ENCODE data around the gene GABRR1.

The GABRR1 gene

GRCh38 chr6:89173634-89174033, 43.5 kb downstream of the GABRR1 start:
- H3K9ac ChIP-seq (ENCODE audit: low read length): no peak overlapping the region
- no peaks in the 10 kb centered on the region for H3K9me2 ChIP-seq (ENCODE audit: low read depth, low read length)
- no peaks in the 10 kb centered on the region for H3K4me1 ChIP-seq (ENCODE audit: insufficient read depth, low read length, severe bottlenecking)
- no peak overlapping the region for H3K4me2 ChIP-seq (ENCODE audit: low read length)
- H3K4me3 ChIP-seq (ENCODE audit: low read depth, low read length, poor library complexity, severe bottlenecking): no peak overlapping the region
- no peaks in the 10 kb centered on the region; the same call in 1 of the 2 replicates for H3K36me3 ChIP-seq (ENCODE audit: insufficient read depth, low read length)
- no peak overlapping the region for H2AFZ ChIP-seq (ENCODE audit: low read length)
- TF ChIP-seq CTCF (IDR thresholded peaks at IDR 0.05; ENCODE audit: low read length) (no peak), EZH2 (IDR thresholded peaks at IDR 0.05; ENCODE audit: borderline replicate concordance, low read length) (no peak)
- H3K27ac ChIP-seq (ENCODE audit: low read depth, low read length, poor library complexity, severe bottlenecking): no peak overlapping the region
- no peaks in the 10 kb centered on the region for H3K79me2 ChIP-seq (ENCODE audit: insufficient read depth, low read length)
- no peaks in the 10 kb centered on the region for H3K27me3 ChIP-seq (ENCODE audit: insufficient read depth, low read length)
- no peaks in the 10 kb centered on the region for H3F3A ChIP-seq (ENCODE audit: insufficient read depth, low read length)
- H3K9me3 ChIP-seq (ENCODE audit: low read length): no peaks in the 10 kb centered on the region
- H4K20me1 ChIP-seq (ENCODE audit: insufficient read depth, low read length): no peaks in the 10 kb centered on the region

DNA sequence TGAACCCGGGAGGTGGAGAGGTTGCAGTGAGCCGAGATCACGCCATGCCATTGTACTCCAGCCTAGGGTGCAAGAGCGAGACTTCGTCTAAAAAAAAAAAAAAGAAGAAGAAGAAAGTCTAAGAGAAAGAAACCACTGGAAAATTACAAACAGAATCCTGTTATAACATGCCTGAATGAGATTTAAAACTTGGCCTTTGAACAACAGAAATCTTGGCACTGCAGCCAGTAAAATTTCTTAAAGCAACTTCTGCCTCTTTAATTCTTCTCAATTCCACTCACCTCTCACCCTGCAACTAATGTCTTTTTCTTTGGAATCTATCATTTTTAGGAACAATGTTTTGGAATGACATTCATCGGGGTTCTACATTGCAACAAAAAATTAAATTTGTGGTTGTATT, 45.0 kb downstream of the GABRR1 start:
- no peaks in the 10 kb centered on the region for H3K79me2 ChIP-seq (ENCODE audit: insufficient read depth, low read length)
- TF ChIP-seq CTCF (IDR thresholded peaks at IDR 0.05; ENCODE audit: low read length): no peak
- no peak for TF ChIP-seq EZH2 (IDR thresholded peaks at IDR 0.05; ENCODE audit: borderline replicate concordance, low read length)
- H3K27ac ChIP-seq (ENCODE audit: low read depth, low read length, poor library complexity, severe bottlenecking): no peak overlapping the region
- H2AFZ ChIP-seq (ENCODE audit: low read length): no peak overlapping the region
- H3F3A ChIP-seq (ENCODE audit: insufficient read depth, low read length): no peaks in the 10 kb centered on the region
- H3K9me2 ChIP-seq (ENCODE audit: low read depth, low read length): no peaks in the 10 kb centered on the region
- no peaks in the 10 kb centered on the region for H3K27me3 ChIP-seq (ENCODE audit: insufficient read depth, low read length)
- H3K4me3 ChIP-seq (ENCODE audit: low read depth, low read length, poor library complexity, severe bottlenecking): no peak overlapping the region
- no peaks in the 10 kb centered on the region; the same call in 1 of the 2 replicates for H3K36me3 ChIP-seq (ENCODE audit: insufficient read depth, low read length)
- H3K4me1 ChIP-seq (ENCODE audit: insufficient read depth, low read length, severe bottlenecking): no peaks in the 10 kb centered on the region
- H3K9ac ChIP-seq (ENCODE audit: low read length): no peak overlapping the region
- no peak overlapping the region for H3K4me2 ChIP-seq (ENCODE audit: low read length)
- no peaks in the 10 kb centered on the region for H4K20me1 ChIP-seq (ENCODE audit: insufficient read depth, low read length)
- no peaks in the 10 kb centered on the region for H3K9me3 ChIP-seq (ENCODE audit: low read length)

- Histone ChIP-seq H4K20me1 (ENCODE audit: insufficient read depth, low read length) (no peaks in the 10 kb centered on the region), H2AFZ (ENCODE audit: low read length) (no peak overlapping the region), H3K27me3 (ENCODE audit: insufficient read depth, low read length) (no peaks in the 10 kb centered on the region), H3K79me2 (ENCODE audit: insufficient read depth, low read length) (no peaks in the 10 kb centered on the region), H3K4me2 (ENCODE audit: low read length) (no peak overlapping the region), H3K9me2 (ENCODE audit: low read depth, low read length) (no peaks in the 10 kb centered on the region), H3K36me3 (ENCODE audit: insufficient read depth, low read length) (peaks cover 84% of the 10 kb centered on the region), H3F3A (ENCODE audit: insufficient read depth, low read length) (no peaks in the 10 kb centered on the region), H3K9ac (ENCODE audit: low read length) (no peak overlapping the region), H3K4me1 (ENCODE audit: insufficient read depth, low read length, severe bottlenecking) (no peaks in the 10 kb centered on the region), H3K9me3 (ENCODE audit: low read length) (no peaks in the 10 kb centered on the region), H3K27ac (ENCODE audit: low read depth, low read length, poor library complexity, severe bottlenecking) (no peak overlapping the region), H3K4me3 (ENCODE audit: low read depth, low read length, poor library complexity, severe bottlenecking) (no peak overlapping the region)
- TF ChIP-seq CTCF (IDR thresholded peaks at IDR 0.05; ENCODE audit: low read length): no peak
- no peak for TF ChIP-seq EZH2 (IDR thresholded peaks at IDR 0.05; ENCODE audit: borderline replicate concordance, low read length)
Observed at GRCh38 chr6:89162047-89162371, 55.1 kb downstream of the GABRR1 start.
